HCT116 (cell line): Measurements from ENCODE around the gene CAMSAP3.

Source experiments
- EZH2phosphoT487 ChIP-seq: fragments of 200-600 bp; IDR thresholded peaks from 2 replicates; pipeline ENCODE4 v1.6.1; 2018; ENCODE audit warnings: antibody characterized with exemption, borderline replicate concordance
- POLR2A ChIP-seq: IDR thresholded peaks from 2 replicates; pipeline ENCODE4 v1.7.0; 2011; ENCODE audit warnings: borderline replicate concordance; ENCODE audit not compliant: insufficient read depth, insufficient read length; ENCODE audit errors: extremely low read depth
- POLR2AphosphoS5 ChIP-seq: IDR thresholded peaks from 2 replicates; pipeline ENCODE4 v1.6.1; 2011; ENCODE audit warnings: mild to moderate bottlenecking, low read depth, low read length, moderate library complexity

- TF ChIP-seq POLR2A: no peak
- TF ChIP-seq EZH2phosphoT487: no peak
- TF ChIP-seq POLR2AphosphoS5: no peak
Observed at GRCh38 chr19:7602240-7602934, 6.7 kb downstream of the CAMSAP3 start.
